Lung (tissue), 12 donors: ENCODE measurements around the gene ZNF526. TPM values are rescaled to one million over a fixed set of nuclear protein-coding genes. Genes with fewer than 3 reads are reported as not detected.

Source experiments
- ATAC-seq: fragments of 200-7000 bp; cut with Tn5 transposase; one replicate; pipeline ENCODE4 v1.9.1; 2020; ENCODE audit warnings: moderate number of reproducible peaks; ENCODE audit not compliant: insufficient read depth, low FRiP score
- DNase-seq, 3 donors: peaks; one replicate each; pipeline ENCODE4 v3.0.0-alpha.2; 2013 to 2017
- H3K27ac ChIP-seq, 2 donors: one replicate each; pipeline ENCODE4 v1.5.1; 2013; ENCODE audit warnings: mild to moderate bottlenecking in 2 of 2, moderate library complexity in 2 of 2, control low read depth in 1 of 2, inconsistent platforms in 1 of 2, low read depth in 1 of 2, low read length in 1 of 2
- H3K27me3 ChIP-seq, 3 donors: one replicate each; pipeline ENCODE4 v1.5.1; 2013; ENCODE audit warnings: low read length in 2 of 3; ENCODE audit not compliant: control insufficient read depth in 3 of 3, insufficient read depth in 3 of 3
- H3K36me3 ChIP-seq, 4 donors: one replicate each; pipeline ENCODE4 v1.5.1; 2013; ENCODE audit warnings: low read length in 4 of 4, mild to moderate bottlenecking in 1 of 4, moderate library complexity in 1 of 4; ENCODE audit not compliant: control insufficient read depth in 4 of 4, insufficient read depth in 4 of 4
- H3K4me1 ChIP-seq, 5 donors: one replicate each; pipeline ENCODE4 v1.5.1; 2013; ENCODE audit warnings: low read length in 5 of 5, mild to moderate bottlenecking in 2 of 5, moderate library complexity in 1 of 5; ENCODE audit not compliant: control insufficient read depth in 5 of 5, insufficient read depth in 5 of 5
- H3K4me3 ChIP-seq: one replicate; pipeline ENCODE4 v1.5.1; 2013; ENCODE audit warnings: mild to moderate bottlenecking, control low read depth, moderate library complexity
- H3K9ac ChIP-seq, 2 donors: one replicate each; pipeline ENCODE4 v1.5.1; 2013; ENCODE audit warnings: low read length in 2 of 2, control low read depth in 1 of 2; ENCODE audit not compliant: insufficient read depth in 1 of 2
- H3K9me3 ChIP-seq, 4 donors: one replicate each; pipeline ENCODE4 v1.5.1; 2013; ENCODE audit warnings: low read length in 3 of 4, mild to moderate bottlenecking in 1 of 4, moderate library complexity in 1 of 4; ENCODE audit not compliant: control insufficient read depth in 4 of 4, insufficient read depth in 3 of 4
- CTCF ChIP-seq: IDR thresholded peaks from 2 replicates; pipeline ENCODE4 v1.5.1; 2012; ENCODE audit warnings: mild to moderate bottlenecking; ENCODE audit errors: control extremely low read depth, extremely low read depth
- WGBS, 2 donors: extraction: QIAGEN DNeasy Blood & Tissue Kit; methylation state at CpG; one replicate each; pipeline ENCODE4 v1.1.7; 2013; 5-methylcytosine and 5-hydroxymethylcytosine counted together
- polyA plus RNA-seq, 2 donors: library from polyadenylated mRNA; stranded (reverse); fragments of 200-250 nt; gene quantifications; one replicate each; pipeline ENCODE4 v1.2.1, GENCODE V29; 2013
- total RNA-seq, 2 donors: library from RNA; depleted of rRNA in 1 of 2; stranded (reverse); fragments of >200 nt in 1 of 2; gene quantifications; one replicate each; pipeline ENCODE4 v1.2.1, GENCODE V29; 2014 to 2021
- donor health status: control.
- donor health status: control.
- donor health status: Bipolar disorder and iron deficiency.
- donor health status: healthy.
- donor health status: DM: yes; HTN: yes; CAD: no.

Gene ZNF526
- total and polyA plus RNA-seq, 4 donors: 4.6 to 14.4 (median 5.4) TPM

- WGBS, 2 donors: 88 to 89% methylated on average over 14 of the region's 14 CpGs
- Histone ChIP-seq H3K27ac (peak overlapping the region in 1 of 2 donors; percentile 43), H3K9me3 (no peaks in the 10 kb centered on the region), H3K4me1 (no peaks in the 10 kb centered on the region), H3K9ac (no peak overlapping the region), H3K36me3 (peaks cover 7 to 55% (median 14%) of the 10 kb centered on the region in 4 donors), H3K27me3 (no peaks in the 10 kb centered on the region), H3K4me3 (no peak overlapping the region)
- DNase-seq (no peak), ATAC-seq (no peak)
- no peak for TF ChIP-seq CTCF
Observed at GRCh38 chr19:42206871-42207755, 13.0 kb upstream of the ZNF526 start.

- H3K4me1 ChIP-seq: no peaks in the 10 kb centered on the region
- no peak for TF ChIP-seq CTCF
- H3K27me3 ChIP-seq: no peaks in the 10 kb centered on the region
- no peak overlapping the region for H3K9ac ChIP-seq
- ATAC-seq: no peak
- H3K36me3 ChIP-seq: peaks cover 7 to 50% (median 14%) of the 10 kb centered on the region in 4 donors
- H3K9me3 ChIP-seq: no peaks in the 10 kb centered on the region
- H3K4me3 ChIP-seq: no peak overlapping the region
- DNase-seq: no peak
- H3K27ac ChIP-seq: peak overlapping the region in 1 of 2 donors; percentile 15
- 54 to 78% methylated on average over 6 of the region's 6 CpGs for WGBS, 2 donors
Observed at GRCh38 chr19:42207767-42208271, 12.3 kb upstream of the ZNF526 start.

- Histone ChIP-seq H3K9ac (no peak overlapping the region), H3K9me3 (no peaks in the 10 kb centered on the region), H3K4me1 (no peaks in the 10 kb centered on the region), H3K36me3 (peaks cover 7 to 48% (median 13%) of the 10 kb centered on the region in 4 donors), H3K4me3 (no peak overlapping the region), H3K27me3 (no peaks in the 10 kb centered on the region), H3K27ac (no peak overlapping the region)
- 93 to 96% methylated on average over 11 of the region's 11 CpGs for WGBS, 2 donors
- DNase-seq (no peak), ATAC-seq (no peak)
- no peak for TF ChIP-seq CTCF
Observed at GRCh38 chr19:42208612-42209011, 11.5 kb upstream of the ZNF526 start.
